HepG2 (cell line): ENCODE measurements around the gene PHB1. TPM values are rescaled to one million over a fixed set of nuclear protein-coding genes. Genes with fewer than 3 reads are reported as not detected.

Source experiments
- CENPT ChIP-seq: sonication (generic); formaldehyde crosslinking; IDR thresholded peaks from 2 replicates; pipeline ENCODE4 v1.8.0; 2022; ENCODE audit warnings: low read depth, mild to moderate bottlenecking, moderate library complexity, missing genetic modification reagents
- DMTF1 ChIP-seq: sonication (generic); formaldehyde crosslinking; IDR thresholded peaks from 2 replicates; pipeline ENCODE4 v1.4.0; 2020; ENCODE audit warnings: mild to moderate bottlenecking, missing genetic modification reagents
- EED ChIP-seq: sonication (generic); formaldehyde crosslinking; IDR thresholded peaks from 2 replicates; pipeline ENCODE4 v1.5.0; 2020; ENCODE audit warnings: mild to moderate bottlenecking, missing genetic modification reagents
- EHMT2 ChIP-seq: fragments of 200-600 bp; sonication (generic); IDR thresholded peaks from 2 replicates; pipeline ENCODE4 v1.7.0; 2017; ENCODE audit warnings: antibody characterized with exemption, low read depth, low read length, borderline replicate concordance
- HIC2 ChIP-seq: sonication (generic); formaldehyde crosslinking; IDR thresholded peaks from 2 replicates; pipeline ENCODE4 v1.9.0; 2022; ENCODE audit warnings: low read depth, missing genetic modification reagents
- HNF4A ChIP-seq: sonication (generic); formaldehyde crosslinking; IDR thresholded peaks from 2 replicates; pipeline ENCODE4 v1.4.0; 2020; ENCODE audit warnings: missing genetic modification reagents
- KDM2A ChIP-seq: sonication (generic); formaldehyde crosslinking; IDR thresholded peaks from 2 replicates; pipeline ENCODE4 v1.4.0; 2020; ENCODE audit warnings: low read depth, missing genetic modification reagents, borderline replicate concordance
- TEAD3 ChIP-seq: optimal IDR thresholded peaks from 2 replicates; pipeline ENCODE3; 2016; ENCODE audit warnings: borderline replicate concordance
- TFDP1 ChIP-seq: IDR thresholded peaks from 2 replicates; pipeline ENCODE4 v1.6.1; 2016; ENCODE audit warnings: missing compliant biosample characterization, missing genetic modification reagents, borderline replicate concordance
- ZBTB40 ChIP-seq, 2 experiments: fragments of 450-650 bp in 1 of 2; sonication (generic) in 1 of 2; formaldehyde crosslinking in 1 of 2; IDR thresholded peaks; 2 replicates each; pipeline versions ENCODE4 v1.6.1 to v1.8.0; 2016 to 2022; ENCODE audit warnings: antibody characterized with exemption in 1 of 2, mild to moderate bottlenecking in 1 of 2, missing genetic modification reagents in 1 of 2
- ZNF704 ChIP-seq: sonication (generic); formaldehyde crosslinking; IDR thresholded peaks from 2 replicates; pipeline ENCODE4 v1.8.1; 2023; ENCODE audit warnings: mild to moderate bottlenecking, inconsistent platforms, moderate library complexity, missing genetic modification reagents, borderline replicate concordance
- polyA plus RNA-seq, 8 experiments: library from polyadenylated mRNA; depleted of rRNA in 3 of 8; stranded (reverse) in 7 of 8; unstranded in 1 of 8; fragments of >200 nt; fragmentation: Illumina TruSeq in 4 of 8; extraction: Trizol in 4 of 8; gene quantifications; 2 replicates each; pipeline versions ENCODE4 v1.2.1 to v1.2.3, GENCODE V29; 2011 to 2016; ENCODE audit warnings: low read depth in 4 of 8, missing spikeins in 1 of 8, mixed read lengths in 1 of 8; ENCODE audit not compliant: insufficient read depth in 1 of 8
- total RNA-seq, 5 experiments: library from RNA; depleted of rRNA; stranded (reverse); fragments of >200 nt; fragmentation: Illumina TruSeq; extraction: Trizol; gene quantifications; 2 replicates each; pipeline ENCODE4 v1.2.3, GENCODE V29; 2016; ENCODE audit warnings: low read depth in 1 of 5

The PHB1 gene
- total and polyA plus RNA-seq, 2 of the 13 experiments (the other 11 are each of a cell fraction or from before 2014, with no cell fraction given), result 515 to 688 TPM

GRCh38 chr17:49362723-49363117 is 52.0 kb downstream of the PHB1 start (continued):
- TF ChIP-seq HIC2 (CRISPR knock-in tag) (no peak), KDM2A (CRISPR knock-in tag) (no peak), ZNF704 (CRISPR knock-in tag) (no peak), HNF4A (CRISPR knock-in tag) (no peak), EHMT2 (no peak), TFDP1 (no peak), DMTF1 (no peak), ZBTB40 (IDR thresholded peaks at IDR 0.05) (no peak), ZBTB40 (CRISPR knock-in tag; IDR thresholded peaks at IDR 0.05) (no peak), CENPT (CRISPR knock-in tag) (no peak), EED (no peak), TEAD3 (CRISPR knock-in tag) (no peak)
